Measurements from ENCODE around the gene CCDC148. TPM values are rescaled to one million over a fixed set of nuclear protein-coding genes. Genes with fewer than 3 reads are reported as not detected.
A peak's percentile ranks its signal among the peaks of the same experiment; 100 is the strongest.

Gene CCDC148
- total RNA-seq, 1 donor from 2014 or later = 1.8 TPM

DNA sequence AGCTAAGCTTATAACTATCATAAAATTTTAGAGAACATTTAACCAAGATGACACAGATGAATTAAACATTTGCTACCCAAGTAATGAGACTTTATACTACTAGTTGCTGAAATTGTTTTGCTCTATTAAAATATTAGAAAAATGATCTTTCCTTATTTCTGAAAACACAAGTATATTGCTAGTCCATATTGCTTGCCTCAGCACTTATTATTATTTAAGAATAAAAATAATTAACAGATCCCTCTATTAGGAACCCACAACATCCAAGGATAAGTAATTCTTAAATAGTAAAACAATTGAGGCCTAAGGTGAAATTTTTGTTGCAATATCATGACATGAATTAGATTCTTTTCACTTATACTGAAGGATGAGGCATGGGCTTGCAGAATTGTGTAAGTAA, 65.2 kb downstream of the CCDC148 start:
- H3K27me3 Mint-ChIP-seq (ENCODE audit: unreplicated experiment) = no peaks in the 10 kb centered on the region
- H3K4me1 Mint-ChIP-seq (ENCODE audit: low read depth, unreplicated experiment) = no peaks in the 10 kb centered on the region
- no peak for DNase-seq
- H3K27ac Mint-ChIP-seq (ENCODE audit: unreplicated experiment) = no peak overlapping the region
- TF ChIP-seq, protein P1, sequence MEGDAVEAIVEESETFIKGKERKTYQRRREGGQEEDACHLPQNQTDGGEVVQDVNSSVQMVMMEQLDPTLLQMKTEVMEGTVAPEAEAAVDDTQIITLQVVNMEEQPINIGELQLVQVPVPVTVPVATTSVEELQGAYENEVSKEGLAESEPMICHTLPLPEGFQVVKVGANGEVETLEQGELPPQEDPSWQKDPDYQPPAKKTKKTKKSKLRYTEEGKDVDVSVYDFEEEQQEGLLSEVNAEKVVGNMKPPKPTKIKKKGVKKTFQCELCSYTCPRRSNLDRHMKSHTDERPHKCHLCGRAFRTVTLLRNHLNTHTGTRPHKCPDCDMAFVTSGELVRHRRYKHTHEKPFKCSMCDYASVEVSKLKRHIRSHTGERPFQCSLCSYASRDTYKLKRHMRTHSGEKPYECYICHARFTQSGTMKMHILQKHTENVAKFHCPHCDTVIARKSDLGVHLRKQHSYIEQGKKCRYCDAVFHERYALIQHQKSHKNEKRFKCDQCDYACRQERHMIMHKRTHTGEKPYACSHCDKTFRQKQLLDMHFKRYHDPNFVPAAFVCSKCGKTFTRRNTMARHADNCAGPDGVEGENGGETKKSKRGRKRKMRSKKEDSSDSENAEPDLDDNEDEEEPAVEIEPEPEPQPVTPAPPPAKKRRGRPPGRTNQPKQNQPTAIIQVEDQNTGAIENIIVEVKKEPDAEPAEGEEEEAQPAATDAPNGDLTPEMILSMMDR (IDR thresholded peaks at IDR 0.05; ENCODE audit: partially characterized antibody, unreplicated experiment) = no peak
- no peak overlapping the region for H3K4me3 Mint-ChIP-seq (ENCODE audit: unreplicated experiment)
- no peaks in the 10 kb centered on the region for H3K36me3 Mint-ChIP-seq (ENCODE audit: unreplicated experiment)
- no peaks in the 10 kb centered on the region for H3K9me3 Mint-ChIP-seq (ENCODE audit: unreplicated experiment)

DNA sequence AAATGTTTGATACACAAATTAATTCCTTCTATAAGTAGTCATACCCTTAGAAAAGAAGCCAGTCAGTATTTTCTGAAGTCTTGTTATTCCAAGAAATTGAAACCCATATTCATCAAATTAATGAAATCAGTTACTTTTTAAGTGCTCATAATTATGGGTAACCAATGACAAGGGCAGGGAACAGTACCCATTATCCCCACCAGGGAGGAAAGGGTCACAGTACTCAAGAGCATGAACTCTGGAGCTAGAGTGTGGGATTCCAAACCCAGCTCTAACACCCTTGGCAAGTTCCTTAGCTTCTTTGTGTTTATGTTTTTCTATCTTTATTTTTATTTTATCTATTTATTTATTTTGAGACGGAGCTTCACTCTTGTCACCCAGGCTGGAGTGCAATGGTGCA, 68.4 kb downstream of the CCDC148 start:
- no peak overlapping the region for H3K4me3 Mint-ChIP-seq (ENCODE audit: unreplicated experiment)
- H3K27me3 Mint-ChIP-seq (ENCODE audit: unreplicated experiment) = peaks cover 1% of the 10 kb centered on the region
- H3K27ac Mint-ChIP-seq (ENCODE audit: unreplicated experiment) = no peak overlapping the region
- TF ChIP-seq, protein P1 (IDR thresholded peaks at IDR 0.05; ENCODE audit: partially characterized antibody, unreplicated experiment) = no peak
- no peaks in the 10 kb centered on the region for H3K4me1 Mint-ChIP-seq (ENCODE audit: low read depth, unreplicated experiment)
- H3K9me3 Mint-ChIP-seq (ENCODE audit: unreplicated experiment) = no peaks in the 10 kb centered on the region
- no peaks in the 10 kb centered on the region for H3K36me3 Mint-ChIP-seq (ENCODE audit: unreplicated experiment)
- DNase-seq = no peak

DNA sequence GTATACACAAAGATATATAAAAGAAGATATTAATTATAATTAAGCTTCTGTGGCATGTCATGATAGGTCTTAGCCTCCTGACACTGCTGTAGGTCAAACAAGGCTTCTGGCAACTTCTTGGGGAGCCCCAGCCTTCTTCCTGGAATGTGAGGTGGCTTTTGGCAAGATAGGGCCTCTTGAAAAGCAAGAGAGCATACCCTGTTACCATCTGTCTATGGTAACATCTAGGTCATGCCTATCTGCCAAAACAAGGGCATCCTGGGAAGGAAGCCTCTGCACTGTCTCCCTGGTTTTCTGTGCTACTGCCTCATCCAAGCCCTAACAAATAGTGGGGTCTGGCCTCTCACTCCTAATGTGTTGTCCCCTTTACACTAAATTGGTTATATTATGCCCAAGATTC, 70.9 kb downstream of the CCDC148 start:
- Mint-ChIP-seq H3K9me3 (ENCODE audit: unreplicated experiment) (no peaks in the 10 kb centered on the region), H3K4me1 (ENCODE audit: low read depth, unreplicated experiment) (no peaks in the 10 kb centered on the region), H3K27me3 (ENCODE audit: unreplicated experiment) (peaks cover 1% of the 10 kb centered on the region), H3K27ac (ENCODE audit: unreplicated experiment) (no peak overlapping the region), H3K36me3 (ENCODE audit: unreplicated experiment) (no peaks in the 10 kb centered on the region), H3K4me3 (ENCODE audit: unreplicated experiment) (no peak overlapping the region)
- DNase-seq = no peak
- TF ChIP-seq, protein P1 (IDR thresholded peaks at IDR 0.05; ENCODE audit: partially characterized antibody, unreplicated experiment) = no peak

DNA sequence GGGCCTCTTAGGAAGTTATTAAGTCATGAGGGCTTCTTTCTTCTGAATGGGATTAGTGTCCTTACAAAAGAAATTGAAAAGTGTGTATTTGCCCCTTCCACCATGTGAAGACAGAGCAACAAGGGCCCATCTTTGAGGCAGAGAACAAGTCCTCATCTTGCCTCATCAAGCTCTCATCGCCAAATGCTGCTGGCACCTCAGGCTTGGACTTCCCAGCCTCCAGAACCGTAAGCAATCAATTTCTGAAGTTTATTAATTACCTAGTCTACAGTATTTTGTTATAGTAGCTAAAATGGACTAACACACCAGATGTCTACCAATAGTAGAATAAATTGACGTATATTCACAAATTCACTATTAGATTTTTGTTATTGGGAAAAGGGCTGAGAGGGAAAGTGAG, 74.6 kb downstream of the CCDC148 start:
- TF ChIP-seq, protein P1 (IDR thresholded peaks at IDR 0.05; ENCODE audit: partially characterized antibody, unreplicated experiment) = no peak
- Mint-ChIP-seq H3K4me1 (ENCODE audit: low read depth, unreplicated experiment) (no peaks in the 10 kb centered on the region), H3K36me3 (ENCODE audit: unreplicated experiment) (peaks cover 6% of the 10 kb centered on the region), H3K27me3 (ENCODE audit: unreplicated experiment) (peaks cover 1% of the 10 kb centered on the region), H3K9me3 (ENCODE audit: unreplicated experiment) (no peaks in the 10 kb centered on the region), H3K4me3 (ENCODE audit: unreplicated experiment) (no peak overlapping the region), H3K27ac (ENCODE audit: unreplicated experiment) (no peak overlapping the region)
- no peak for DNase-seq

DNA sequence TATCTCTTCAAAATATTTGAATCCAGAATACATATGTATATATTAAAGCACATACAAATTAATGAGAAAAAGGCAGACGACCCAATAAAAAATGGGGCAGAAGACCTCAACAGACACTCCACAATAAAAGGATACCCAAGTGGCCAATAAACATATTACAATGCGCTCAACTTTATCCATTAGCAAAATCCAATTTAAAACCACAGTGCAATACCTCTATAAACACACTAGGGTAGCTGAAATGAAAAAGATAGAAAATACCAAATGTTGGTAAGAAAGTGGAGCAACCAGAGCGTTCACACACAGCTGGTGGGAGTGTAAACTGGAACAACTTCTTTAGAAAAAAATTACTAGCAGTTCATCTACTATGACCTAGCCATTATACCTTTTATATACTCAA, 75.3 kb downstream of the CCDC148 start:
- Mint-ChIP-seq H3K9me3 (ENCODE audit: unreplicated experiment) (no peaks in the 10 kb centered on the region), H3K27ac (ENCODE audit: unreplicated experiment) (no peak overlapping the region), H3K4me3 (ENCODE audit: unreplicated experiment) (no peak overlapping the region), H3K4me1 (ENCODE audit: low read depth, unreplicated experiment) (no peaks in the 10 kb centered on the region), H3K36me3 (ENCODE audit: unreplicated experiment) (peaks cover 6% of the 10 kb centered on the region), H3K27me3 (ENCODE audit: unreplicated experiment) (peaks cover 1% of the 10 kb centered on the region)
- no peak for DNase-seq
- TF ChIP-seq, protein P1 (IDR thresholded peaks at IDR 0.05; ENCODE audit: partially characterized antibody, unreplicated experiment) = peak; percentile 40

All from glutamatergic neuron (in vitro differentiated cells).